Fibroblast of lung (primary cell): ENCODE results near the gene FCHO2.

ENCODE experiments used
- CTCF ChIP-seq, 2 donors: IDR thresholded peaks in 1 of 2; conservative IDR thresholded peaks in 1 of 2; 1 replicate in 1 of 2; 2 replicates in 1 of 2; pipeline ENCODE4 v1.5.1; 2011 to 2012; ENCODE audit warnings: low read length in 2 of 2, control low read depth in 1 of 2, inconsistent platforms in 1 of 2, low read depth in 1 of 2, mild to moderate bottlenecking in 1 of 2
- EZH2 ChIP-seq: IDR thresholded peaks from 2 replicates; pipeline ENCODE4 v1.5.1; 2012; ENCODE audit warnings: low read length, control low read depth, mild to moderate bottlenecking; ENCODE audit errors: missing control alignments

- TF ChIP-seq CTCF (conservative IDR thresholded peaks at IDR 0.05 in 1 of 2, IDR thresholded peaks at IDR 0.05 in 1 of 2; ENCODE audit: low read depth in 1 of 2, low read length in 2 of 2) (no peak), EZH2 (no peak)
Measured at GRCh38 chr5:73120222-73121118, 164.6 kb downstream of the FCHO2 start, which contains the start of gene TMEM171.
